GOT3 (cell line): Measurements from ENCODE around the gene CCDC9B.

Experiments
- DNase-seq: peaks from one replicate; lab custom pipeline; 2025; ENCODE audit warnings: mixed read lengths; lab: John Stamatoyannopoulos, UW

The CCDC9B gene

GRCh38 chr15:40307421-40308211, 33.1 kb downstream of the CCDC9B start, which contains the start of gene PLCB2:
Gene PLCB2 (minus strand): TSS chr15:40307935. CDS start chr15:40307672, 263 bp downstream.
- no peak for DNase-seq

- no peak for DNase-seq
Measured at GRCh38 chr15:40306908-40307307, 33.8 kb downstream of the CCDC9B start.

GRCh38 chr15:40306371-40306770, 34.4 kb downstream of the CCDC9B start:
- no peak for DNase-seq

- DNase-seq: no peak
Measured at GRCh38 chr15:40305281-40305680, 35.5 kb downstream of the CCDC9B start.

GRCh38 chr15:40303576-40303975, 37.2 kb downstream of the CCDC9B start:
- DNase-seq: no peak

- DNase-seq: no peak
Measured at GRCh38 chr15:40302981-40303380, 37.8 kb downstream of the CCDC9B start.

- no peak for DNase-seq
Measured at GRCh38 chr15:40302288-40302886, 38.4 kb downstream of the CCDC9B start.

- no peak for DNase-seq
Measured at GRCh38 chr15:40301467-40302179, 39.1 kb downstream of the CCDC9B start.

- no peak for DNase-seq
Measured at GRCh38 chr15:40300771-40301170, 40.0 kb downstream of the CCDC9B start.

GRCh38 chr15:40300367-40300766, 40.4 kb downstream of the CCDC9B start:
- DNase-seq: no peak

- DNase-seq: no peak
Measured at GRCh38 chr15:40298216-40298935, 42.4 kb downstream of the CCDC9B start.

- DNase-seq: no peak
Measured at GRCh38 chr15:40297356-40297755, 43.4 kb downstream of the CCDC9B start.

GRCh38 chr15:40296561-40297230, 44.0 kb downstream of the CCDC9B start:
- no peak for DNase-seq

GRCh38 chr15:40295877-40296560, 44.7 kb downstream of the CCDC9B start:
- no peak for DNase-seq

GRCh38 chr15:40295297-40295696, 45.4 kb downstream of the CCDC9B start:
- no peak for DNase-seq

- DNase-seq: no peak
Measured at GRCh38 chr15:40293905-40294895, 46.5 kb downstream of the CCDC9B start.

GRCh38 chr15:40293006-40293405, 47.7 kb downstream of the CCDC9B start:
- DNase-seq: no peak

GRCh38 chr15:40292246-40292645, 48.5 kb downstream of the CCDC9B start:
- DNase-seq: no peak

GRCh38 chr15:40290918-40291574, 49.7 kb downstream of the CCDC9B start:
- peak; percentile 30 for DNase-seq
